RCC 7860 (cell line): ENCODE results near the gene CHPF.

Source experiments
- DNase-seq: peaks from one replicate; pipeline ENCODE4 v3.0.0-alpha.2; 2015; ENCODE audit warnings: low spot score
- FAIRE-seq: peaks from 2 replicates; lab custom pipeline; 2012; peaks lifted over from hg19 to GRCh38; lab: Jason Lieb, UNC

CHPF gene, protein sequence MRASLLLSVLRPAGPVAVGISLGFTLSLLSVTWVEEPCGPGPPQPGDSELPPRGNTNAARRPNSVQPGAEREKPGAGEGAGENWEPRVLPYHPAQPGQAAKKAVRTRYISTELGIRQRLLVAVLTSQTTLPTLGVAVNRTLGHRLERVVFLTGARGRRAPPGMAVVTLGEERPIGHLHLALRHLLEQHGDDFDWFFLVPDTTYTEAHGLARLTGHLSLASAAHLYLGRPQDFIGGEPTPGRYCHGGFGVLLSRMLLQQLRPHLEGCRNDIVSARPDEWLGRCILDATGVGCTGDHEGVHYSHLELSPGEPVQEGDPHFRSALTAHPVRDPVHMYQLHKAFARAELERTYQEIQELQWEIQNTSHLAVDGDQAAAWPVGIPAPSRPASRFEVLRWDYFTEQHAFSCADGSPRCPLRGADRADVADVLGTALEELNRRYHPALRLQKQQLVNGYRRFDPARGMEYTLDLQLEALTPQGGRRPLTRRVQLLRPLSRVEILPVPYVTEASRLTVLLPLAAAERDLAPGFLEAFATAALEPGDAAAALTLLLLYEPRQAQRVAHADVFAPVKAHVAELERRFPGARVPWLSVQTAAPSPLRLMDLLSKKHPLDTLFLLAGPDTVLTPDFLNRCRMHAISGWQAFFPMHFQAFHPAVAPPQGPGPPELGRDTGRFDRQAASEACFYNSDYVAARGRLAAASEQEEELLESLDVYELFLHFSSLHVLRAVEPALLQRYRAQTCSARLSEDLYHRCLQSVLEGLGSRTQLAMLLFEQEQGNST

DNA sequence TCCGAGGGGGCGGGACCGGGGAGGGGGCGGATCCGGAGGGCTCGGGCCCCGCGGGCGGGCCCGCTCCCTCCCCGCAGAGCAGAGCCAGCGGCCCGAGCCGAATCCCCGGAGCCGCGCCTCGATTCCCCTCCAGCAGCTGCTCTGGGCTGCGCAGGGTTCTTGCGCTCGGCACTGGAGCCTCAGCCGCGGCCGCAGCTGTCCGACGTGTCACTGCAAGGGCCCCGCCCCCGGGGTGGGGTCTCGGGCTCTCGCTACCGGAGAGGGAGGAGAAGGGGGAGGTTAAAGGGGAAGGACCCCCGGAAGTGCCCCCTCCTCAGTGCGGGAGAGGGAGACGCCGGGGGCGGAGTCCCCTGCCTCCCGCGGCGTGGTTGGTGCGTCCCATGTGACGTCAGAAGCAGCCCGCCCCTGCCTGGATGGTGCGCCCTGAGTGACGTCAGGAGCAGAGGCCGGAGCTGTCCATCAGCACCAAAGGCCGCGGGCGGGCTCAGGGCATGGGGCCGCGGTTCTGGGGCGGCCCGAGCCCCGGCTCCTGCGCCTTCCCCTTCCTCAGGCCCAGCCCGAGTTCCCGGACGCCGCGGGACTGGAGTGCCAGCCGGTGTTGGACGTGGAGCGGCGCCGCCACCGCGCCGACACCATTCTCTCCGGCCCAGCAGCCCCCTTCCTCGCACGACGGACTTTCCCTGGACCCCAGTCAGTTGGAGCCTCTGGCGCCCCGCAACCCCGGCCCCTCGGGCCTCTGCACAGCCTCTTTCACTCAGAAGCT lies at the start of gene CHPF, which contains the start of gene TMEM198:
CHPF (minus strand) TSS at position 214 of the 763 bp plus-strand sequence. CDS start 271 bp downstream, outside the sequence.
TMEM198 (plus strand) TSS at position 433 of the 763 bp plus-strand sequence. CDS start 700 bp downstream, outside the sequence.
- FAIRE-seq, result peak; percentile 80
- peak; percentile 92 for DNase-seq

DNA sequence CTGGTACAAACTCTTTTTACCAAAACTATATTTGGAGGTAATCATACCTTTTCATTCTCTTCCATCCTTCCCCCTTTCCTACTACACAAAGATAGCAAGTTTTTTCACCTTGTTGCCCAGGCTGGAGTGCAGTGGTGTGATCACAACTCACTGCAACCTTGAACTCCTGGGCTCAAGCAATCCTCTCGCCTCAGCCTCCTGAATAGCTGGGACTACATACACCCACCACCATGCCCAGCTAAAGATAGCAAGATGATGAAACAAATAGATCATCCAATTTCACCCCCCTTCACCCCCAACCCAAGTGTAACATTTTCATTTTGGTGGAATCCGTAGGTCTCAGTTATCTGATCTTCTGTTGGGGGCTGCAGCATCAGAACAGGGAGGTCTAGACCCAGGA lies 49.5 kb upstream of the CHPF start:
- FAIRE-seq (no peak), DNase-seq (no peak)

DNA sequence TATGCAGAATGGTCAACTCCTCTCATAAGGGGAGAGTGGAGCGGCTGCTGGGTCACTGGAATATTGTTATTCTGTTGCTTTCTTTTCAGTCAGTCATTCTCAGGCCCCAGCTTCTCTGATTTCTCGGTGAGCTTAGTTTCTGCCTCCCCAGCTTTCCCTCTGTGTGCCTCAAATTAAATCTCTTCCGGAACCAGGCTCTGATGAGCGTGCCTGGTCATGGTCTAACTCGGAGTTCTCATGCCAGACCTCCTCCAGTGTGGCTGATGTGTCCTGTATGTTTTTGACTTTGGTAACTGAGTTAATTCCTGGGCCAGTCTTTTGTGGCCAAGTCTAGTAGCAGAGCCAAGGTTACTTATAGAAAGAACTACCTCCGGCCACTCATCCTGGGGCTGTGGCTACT lies 49.1 kb upstream of the CHPF start:
- FAIRE-seq (no peak), DNase-seq (no peak)

DNA sequence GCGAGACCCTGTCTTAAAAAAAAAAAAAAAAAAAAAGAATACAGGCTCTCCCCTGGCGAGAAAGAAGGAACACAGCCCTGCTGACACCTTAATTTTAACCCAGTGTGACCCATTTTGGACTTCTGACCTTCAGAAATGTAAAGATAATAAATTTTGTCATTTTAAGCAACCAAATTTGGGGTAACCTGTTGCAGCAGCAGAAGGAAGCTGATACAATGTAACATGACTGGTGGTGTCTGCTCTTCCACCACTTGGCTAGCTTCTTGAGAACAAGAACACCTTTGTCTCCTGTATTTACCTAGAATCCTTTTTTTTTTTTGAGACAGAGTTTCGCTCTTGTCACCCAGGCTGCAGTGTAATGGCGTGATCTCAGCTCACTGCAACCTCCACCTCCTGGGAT lies 47.5 kb upstream of the CHPF start:
- FAIRE-seq, result no peak
- no peak for DNase-seq

DNA sequence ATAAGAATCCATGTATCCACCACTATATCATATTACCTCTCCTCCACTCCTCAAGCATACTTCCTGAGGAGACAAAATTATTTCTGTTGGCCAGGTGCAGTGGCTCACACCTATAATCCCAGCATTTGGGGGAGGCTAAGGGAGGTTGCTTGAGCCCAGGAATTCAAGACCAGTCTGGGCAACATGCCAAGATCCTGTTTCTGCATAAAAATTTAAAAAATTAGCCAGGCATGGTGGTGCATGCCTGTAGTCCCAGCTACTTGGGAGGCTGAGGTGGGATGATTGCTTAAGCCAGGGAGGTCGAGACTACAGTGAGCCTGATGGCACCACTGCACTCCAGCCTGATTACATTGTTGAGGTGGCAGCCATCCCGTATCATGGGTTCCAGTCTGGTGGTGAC lies 37.7 kb upstream of the CHPF start:
- no peak for FAIRE-seq
- DNase-seq, result no peak

DNA sequence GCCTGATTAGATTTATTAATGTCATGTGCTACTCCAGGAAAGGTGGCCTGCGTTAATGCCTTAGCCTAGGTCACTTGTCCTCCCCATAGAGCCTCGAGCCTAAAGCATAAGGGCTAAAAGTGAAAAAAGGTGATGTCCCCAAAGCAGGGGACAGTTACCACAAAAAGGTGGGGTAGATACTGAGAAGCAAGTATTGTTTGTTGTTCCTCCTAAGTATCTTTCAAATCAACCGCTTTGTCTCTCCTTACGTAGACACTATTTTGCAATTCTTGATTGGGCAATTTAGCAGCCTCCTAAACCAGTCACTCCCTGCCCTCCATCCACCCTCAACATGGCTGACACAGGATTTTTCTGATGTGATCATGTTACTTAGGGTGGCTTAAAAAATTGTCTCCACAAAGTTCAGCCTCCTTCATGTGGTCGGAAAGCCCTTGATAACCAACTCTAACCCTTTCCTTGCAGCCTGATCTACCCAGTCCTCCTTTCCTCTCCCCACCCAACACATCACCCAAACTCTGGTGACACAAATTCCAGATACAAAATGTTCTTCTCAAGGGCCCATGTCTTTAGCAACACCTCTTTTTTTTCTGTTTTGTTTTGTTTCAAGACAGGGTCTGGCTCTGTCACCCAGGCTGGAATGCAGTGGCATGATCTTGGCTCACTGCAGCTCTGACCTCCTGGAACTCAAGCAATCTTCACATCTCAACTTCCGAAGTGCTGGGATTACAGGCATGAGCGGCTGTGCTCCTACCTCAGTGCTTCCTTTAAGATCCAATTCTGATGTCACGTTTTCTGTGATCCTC lies 35.4 kb upstream of the CHPF start:
- DNase-seq, result no peak
- FAIRE-seq, result no peak

DNA sequence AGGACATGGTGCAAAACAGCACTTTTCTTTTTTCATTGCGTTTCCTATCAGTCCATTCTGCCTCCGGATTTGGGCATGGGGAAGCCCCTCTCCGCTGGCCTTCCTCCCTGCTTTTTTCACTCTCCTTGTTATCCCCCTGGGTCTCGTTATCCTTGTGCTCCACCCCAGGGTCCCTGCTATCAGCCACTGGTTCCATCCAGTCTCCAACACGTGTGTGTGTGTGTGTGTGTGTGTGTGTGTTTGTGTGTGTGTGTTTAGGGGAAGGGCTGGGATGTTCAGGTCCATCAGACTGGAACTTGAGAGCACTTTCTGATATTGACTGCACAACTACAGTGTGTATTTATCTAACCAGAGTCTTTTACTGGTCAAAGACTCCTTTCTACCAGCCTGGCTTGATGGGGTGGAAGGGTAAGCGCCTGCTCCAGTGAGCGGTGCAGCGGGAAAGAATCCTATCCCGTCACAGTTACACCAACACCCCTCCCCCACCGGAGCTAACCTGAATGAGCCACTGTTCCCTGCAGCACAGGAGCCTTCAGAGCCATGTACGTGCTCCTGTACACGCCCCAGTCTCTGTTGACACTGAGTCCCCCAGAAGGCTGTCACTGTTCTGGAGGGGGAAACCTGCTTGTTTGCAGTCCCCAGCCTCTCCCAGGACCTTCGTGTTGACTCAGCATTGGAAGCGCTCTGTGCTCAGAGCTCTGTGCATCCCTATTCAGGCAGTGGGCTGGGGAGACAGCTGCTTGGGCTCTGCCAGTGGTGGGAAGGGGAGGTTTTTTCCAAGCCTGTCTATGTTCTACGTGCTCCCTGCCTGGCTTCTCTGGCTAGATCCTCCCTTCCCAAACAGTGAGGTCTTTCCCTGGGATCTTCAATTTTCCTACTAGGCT lies 33.1 kb upstream of the CHPF start:
- DNase-seq, result no peak

DNA sequence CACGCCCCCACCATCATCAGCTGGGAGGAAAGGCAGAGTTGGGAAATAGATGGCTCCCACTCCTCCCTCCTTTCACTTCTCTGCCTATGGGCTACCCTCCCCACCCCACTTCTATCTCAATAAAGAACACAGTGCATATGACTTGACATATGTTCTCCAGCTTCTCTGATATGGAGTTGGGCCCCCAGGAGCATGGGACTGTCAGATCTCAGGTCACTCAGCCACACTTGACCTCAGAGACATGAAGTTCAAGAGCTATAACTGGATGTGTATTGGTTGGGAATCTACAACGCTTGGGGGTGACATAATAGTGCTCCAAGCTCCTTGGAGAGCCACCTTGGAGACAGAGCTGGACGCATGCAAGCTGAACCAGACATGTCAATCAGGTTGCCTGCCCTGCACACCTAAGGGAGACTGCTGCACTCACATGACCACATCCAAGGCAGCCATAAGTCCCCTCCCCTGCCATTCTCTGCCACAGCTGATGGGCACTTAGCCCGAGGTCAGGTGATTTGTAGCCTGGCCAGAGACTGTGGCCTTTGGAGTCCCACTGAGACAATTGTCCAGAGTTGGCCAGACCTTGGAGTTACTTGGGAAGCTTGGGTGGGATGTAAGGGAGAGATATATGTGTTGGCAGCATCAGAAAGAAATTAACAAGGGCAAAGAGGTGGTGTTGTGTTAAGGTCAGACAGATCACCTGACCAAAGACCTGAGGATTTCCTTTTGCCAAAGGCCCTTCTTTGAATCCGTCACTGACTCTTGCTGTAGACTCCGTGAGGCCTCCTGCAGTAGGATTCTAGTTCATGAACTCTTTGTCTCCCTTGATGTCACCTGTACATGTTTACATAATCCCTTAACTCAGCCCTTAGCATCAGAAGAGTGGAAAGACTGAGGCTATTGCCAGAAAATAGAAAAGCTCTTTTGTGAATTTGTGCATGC lies 32.2 kb upstream of the CHPF start:
- FAIRE-seq (no peak), DNase-seq (no peak)

More for the DNA sequence above, 33.1 kb upstream of the CHPF start:
- FAIRE-seq, result no peak

DNA sequence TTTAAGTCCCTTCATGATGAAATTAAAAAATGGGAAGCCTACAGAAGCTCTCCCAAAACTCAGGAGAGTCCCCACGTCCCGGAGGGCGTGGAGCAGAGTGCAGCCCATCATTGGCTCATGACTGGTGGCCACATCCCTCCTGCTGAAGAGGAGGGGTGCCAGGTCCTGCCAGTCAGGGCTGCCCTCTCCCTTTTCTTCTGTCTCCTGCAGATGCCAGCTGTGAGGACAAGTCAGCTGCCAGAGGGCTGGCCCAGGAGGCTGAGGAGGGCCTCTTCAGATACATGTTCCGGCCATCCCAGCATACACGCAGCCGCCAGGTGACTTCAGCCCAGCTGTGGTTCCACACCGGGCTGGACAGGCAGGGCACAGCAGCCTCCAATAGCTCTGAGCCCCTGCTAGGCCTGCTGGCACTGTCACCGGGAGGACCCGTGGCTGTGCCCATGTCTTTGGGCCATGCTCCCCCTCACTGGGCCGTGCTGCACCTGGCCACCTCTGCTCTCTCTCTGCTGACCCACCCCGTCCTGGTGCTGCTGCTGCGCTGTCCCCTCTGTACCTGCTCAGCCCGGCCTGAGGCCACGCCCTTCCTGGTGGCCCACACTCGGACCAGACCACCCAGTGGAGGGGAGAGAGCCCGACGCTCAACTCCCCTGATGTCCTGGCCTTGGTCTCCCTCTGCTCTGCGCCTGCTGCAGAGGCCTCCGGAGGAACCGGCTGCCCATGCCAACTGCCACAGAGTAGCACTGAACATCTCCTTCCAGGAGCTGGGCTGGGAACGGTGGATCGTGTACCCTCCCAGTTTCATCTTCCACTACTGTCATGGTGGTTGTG lies 31.1 kb upstream of the CHPF start:
- no peak for FAIRE-seq
- no peak for DNase-seq

DNA sequence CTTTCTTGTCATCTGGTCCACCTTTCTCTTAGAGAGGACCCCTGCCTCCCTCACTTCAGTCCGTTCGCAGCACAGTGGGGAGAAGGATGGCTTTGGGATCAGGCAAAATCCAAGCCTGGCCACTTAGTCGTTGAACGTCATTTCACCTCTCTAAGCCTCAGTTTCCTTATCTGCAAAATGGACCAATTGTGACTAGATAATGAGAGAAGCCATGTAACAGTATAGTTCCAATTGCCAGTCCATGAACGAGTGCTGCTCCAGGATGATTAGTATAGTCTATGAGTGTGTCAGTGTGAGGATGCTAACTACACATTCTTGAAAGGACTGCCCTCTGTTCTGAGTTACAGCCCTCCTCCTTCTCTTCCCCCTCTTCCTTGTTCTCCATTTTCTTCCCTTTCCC lies 29.6 kb upstream of the CHPF start:
- DNase-seq (no peak), FAIRE-seq (no peak)

DNA sequence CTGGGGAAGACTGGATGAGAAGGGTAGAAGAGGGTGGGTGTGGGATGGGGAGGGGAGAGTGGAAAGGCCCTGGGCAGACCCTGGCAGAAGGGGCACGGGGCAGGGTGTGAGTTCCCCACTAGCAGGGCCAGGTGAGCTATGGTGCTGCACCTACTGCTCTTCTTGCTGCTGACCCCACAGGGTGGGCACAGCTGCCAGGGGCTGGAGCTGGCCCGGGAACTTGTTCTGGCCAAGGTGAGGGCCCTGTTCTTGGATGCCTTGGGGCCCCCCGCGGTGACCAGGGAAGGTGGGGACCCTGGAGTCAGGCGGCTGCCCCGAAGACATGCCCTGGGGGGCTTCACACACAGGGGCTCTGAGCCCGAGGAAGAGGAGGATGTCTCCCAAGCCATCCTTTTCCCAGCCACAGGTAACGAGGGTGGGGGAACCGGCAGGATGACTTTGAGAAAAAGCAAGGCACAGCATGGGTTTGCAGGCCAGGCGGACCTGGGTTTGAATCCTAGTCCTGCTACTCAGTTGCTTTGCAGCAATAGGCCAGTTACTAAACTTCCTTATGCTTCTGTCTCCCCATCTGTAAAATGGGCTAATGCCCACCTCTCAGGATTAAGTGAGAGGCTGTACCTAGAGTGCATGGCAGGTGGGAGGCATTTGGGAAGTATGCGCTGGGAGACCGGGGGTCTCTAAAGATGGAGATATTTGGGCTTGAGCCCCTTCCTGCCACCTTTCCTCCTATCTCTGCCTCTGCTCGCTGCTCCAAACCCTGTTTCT lies 28.8 kb upstream of the CHPF start, which contains the start of gene INHA:
INHA (plus strand) TSS at position 74 of the 765 bp plus-strand sequence; CDS start at position 139, 65 bp downstream.
- no peak for FAIRE-seq
- no peak for DNase-seq

DNA sequence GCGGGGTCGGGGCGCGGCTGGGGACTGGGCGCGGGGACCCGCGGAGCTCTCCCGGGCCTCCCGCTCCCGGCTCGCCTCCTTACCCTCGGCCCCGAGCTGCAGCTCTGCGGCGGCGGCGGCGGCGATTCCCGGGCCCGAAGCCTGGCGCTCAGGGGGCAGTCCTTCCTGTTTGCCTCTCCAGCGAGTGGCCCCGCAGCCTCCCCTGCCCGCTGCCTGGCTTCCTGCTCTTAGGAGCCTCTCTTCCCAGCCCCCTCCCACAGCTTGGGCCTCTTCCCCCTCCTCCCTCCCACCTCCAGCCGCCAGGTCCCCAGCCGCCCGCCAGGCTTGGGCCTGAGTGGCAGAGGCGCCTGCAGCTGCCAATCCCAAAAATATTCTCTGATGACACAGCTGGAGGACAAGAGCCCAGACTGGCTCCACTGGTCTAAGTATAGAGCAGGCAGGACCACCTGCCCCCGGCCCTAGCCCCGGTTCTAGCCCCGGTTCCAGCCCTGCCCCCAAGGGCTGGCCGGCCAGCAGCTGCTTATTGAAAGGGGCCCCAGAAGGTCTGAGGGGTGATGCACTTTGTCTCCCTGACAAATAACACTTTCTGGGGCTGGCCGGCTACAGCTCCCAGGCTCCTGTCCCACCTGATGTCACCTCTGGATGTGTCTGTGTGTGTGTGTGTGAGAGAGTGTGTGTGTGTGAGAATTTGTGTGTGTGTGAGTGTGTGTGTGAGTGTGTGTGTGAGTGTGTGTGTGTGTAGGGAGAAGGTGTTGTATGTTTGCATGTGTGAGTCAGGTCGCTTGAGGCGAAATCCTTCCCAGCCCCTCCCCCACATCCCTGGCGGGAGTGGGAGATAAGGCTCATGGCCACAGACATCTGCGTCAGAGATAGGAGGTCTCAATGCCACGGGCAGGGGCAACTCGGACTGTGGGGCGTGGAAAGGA lies 28.0 kb upstream of the CHPF start, which contains the start of gene OBSL1:
OBSL1 (minus strand) TSS at position 229 of the 926 bp plus-strand sequence. CDS start 307 bp downstream, outside the sequence.
- DNase-seq, result peak; percentile 43
- FAIRE-seq, result no peak

DNA sequence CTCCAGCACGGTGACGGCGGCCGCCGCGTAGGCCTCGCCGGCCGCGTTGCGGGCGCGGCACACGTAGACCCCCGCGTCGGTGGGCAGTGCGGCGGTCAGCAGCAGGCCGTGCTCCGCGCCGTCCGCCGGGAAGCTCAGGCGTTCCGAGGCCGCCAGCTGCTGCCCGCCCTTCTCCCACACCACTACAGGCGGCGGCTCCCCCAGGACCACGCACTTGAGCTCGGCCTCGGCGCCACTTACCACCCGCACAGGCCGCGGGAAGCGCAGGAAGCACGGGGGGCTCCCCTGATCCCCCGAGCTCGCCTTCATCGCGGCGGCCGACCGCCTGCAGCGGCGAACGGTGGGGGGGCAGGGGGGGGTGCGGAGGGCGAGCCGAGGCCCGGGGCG lies 27.3 kb upstream of the CHPF start:
- DNase-seq (no peak), FAIRE-seq (no peak)

DNA sequence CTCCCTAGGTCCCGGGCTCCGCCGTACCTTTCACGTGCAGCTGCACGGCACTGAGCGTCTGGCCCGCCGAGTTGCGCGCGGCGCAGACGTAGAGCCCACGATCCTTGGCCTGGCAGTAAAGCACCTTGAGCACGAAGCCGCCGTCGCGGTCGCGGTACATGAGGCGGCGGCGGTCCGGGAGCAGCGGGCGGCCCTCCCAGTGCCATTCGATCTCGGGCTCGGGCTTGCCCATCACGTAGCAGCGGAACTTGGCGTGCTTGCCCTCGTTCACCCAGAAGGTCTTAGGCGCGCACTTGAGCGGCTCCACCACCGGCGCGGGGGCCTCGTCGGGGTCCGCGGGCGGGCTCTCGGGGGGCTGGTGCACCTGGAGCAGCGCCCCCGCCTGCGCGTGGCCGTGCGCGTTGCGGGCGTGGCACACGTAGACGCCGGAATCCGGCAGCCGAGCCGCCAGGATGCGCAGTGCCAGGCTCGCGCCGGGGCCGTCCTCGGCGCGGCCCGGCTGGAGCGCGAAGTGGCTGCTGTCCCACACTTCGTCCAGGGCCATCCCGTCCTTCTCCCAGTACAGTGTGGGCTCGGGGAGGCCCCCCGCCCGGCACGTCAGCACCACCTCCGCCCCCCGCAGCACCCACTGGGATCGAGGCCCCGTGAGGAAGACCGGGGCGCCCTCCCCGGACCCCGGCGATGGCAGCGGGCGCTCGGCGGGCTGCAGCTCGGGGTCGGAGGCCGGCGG lies 26.8 kb upstream of the CHPF start:
- DNase-seq (no peak), FAIRE-seq (no peak)

DNA sequence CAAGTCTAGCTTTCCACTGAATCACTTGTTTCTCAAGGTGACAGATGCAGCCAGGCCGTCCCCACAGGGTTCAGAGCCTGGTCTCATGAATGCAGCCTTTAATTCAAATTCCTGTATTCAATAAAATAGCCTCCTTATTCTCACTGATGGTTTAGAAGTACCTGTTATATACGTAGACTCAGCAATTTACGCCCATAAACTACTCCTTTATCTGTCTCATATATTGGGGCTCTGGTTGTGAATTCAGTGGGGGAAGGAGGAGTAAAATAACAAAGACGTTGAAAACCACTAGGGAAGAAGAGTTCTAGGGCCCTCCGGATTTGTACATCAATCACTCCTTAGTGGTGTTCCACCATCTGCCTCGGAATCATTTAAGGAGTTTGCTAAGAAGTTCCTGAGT lies 26.0 kb upstream of the CHPF start:
- FAIRE-seq, result no peak
- no peak for DNase-seq
